HG02885 (cell line): ENCODE data around the gene SGMS1.
A peak's percentile ranks its signal among the peaks of the same experiment; 100 is the strongest.
"Not testable (repeated sequence)": the region's sequence is repeated elsewhere in the genome, so short reads cannot be mapped to it uniquely, and the experiment has no call there.

Source experiments
- ATAC-seq: cut with Tn5 transposase; IDR thresholded peaks from one replicate; pipeline ENCODE4 v1.9.1; 2021; ENCODE audit warnings: mild to moderate bottlenecking; ENCODE audit not compliant: unreplicated experiment, poor library complexity

The SGMS1 gene

GRCh38 chr10:50358925-50359687 is 264.6 kb downstream of the SGMS1 start:
- ATAC-seq = no peak

GRCh38 chr10:50358411-50358810 is 265.3 kb downstream of the SGMS1 start:
- no peak for ATAC-seq

- ATAC-seq = not testable (repeated sequence)
Measured at GRCh38 chr10:50356481-50356832, 267.3 kb downstream of the SGMS1 start.

- not testable (repeated sequence) for ATAC-seq
Measured at GRCh38 chr10:50355693-50356480, 267.9 kb downstream of the SGMS1 start.

GRCh38 chr10:50351483-50352146 is 272.1 kb downstream of the SGMS1 start:
- no peak for ATAC-seq

- ATAC-seq = no peak
Measured at GRCh38 chr10:50350366-50350765, 273.4 kb downstream of the SGMS1 start.

- ATAC-seq = no peak
Measured at GRCh38 chr10:50349554-50349953, 274.2 kb downstream of the SGMS1 start.

GRCh38 chr10:50347394-50347802 is 276.4 kb downstream of the SGMS1 start:
- ATAC-seq = peak; percentile 92

- peak; percentile 15 for ATAC-seq
Measured at GRCh38 chr10:50346942-50347341, 276.8 kb downstream of the SGMS1 start.

GRCh38 chr10:50345545-50345944 is 278.2 kb downstream of the SGMS1 start:
- ATAC-seq = no peak

GRCh38 chr10:50343702-50344331 is 279.9 kb downstream of the SGMS1 start:
- ATAC-seq = no peak

- ATAC-seq = no peak
Measured at GRCh38 chr10:50341987-50342386, 281.8 kb downstream of the SGMS1 start.

- no peak for ATAC-seq
Measured at GRCh38 chr10:50336140-50336539, 287.6 kb downstream of the SGMS1 start.

- no peak for ATAC-seq
Measured at GRCh38 chr10:50335397-50335796, 288.4 kb downstream of the SGMS1 start.

- no peak for ATAC-seq
Measured at GRCh38 chr10:50334273-50334672, 289.5 kb downstream of the SGMS1 start.

- no peak for ATAC-seq
Measured at GRCh38 chr10:50333872-50334271, 289.9 kb downstream of the SGMS1 start.

- no peak for ATAC-seq
Measured at GRCh38 chr10:50332108-50332842, 291.5 kb downstream of the SGMS1 start.

- ATAC-seq = no peak
Measured at GRCh38 chr10:50331486-50331885, 292.3 kb downstream of the SGMS1 start.

GRCh38 chr10:50326757-50327701 is 296.7 kb downstream of the SGMS1 start:
- ATAC-seq = no peak
